Skeletal muscle tissue (tissue), 4 donors: ENCODE data around the gene SLC39A2. TPM values are rescaled to one million over a fixed set of nuclear protein-coding genes. Genes with fewer than 3 reads are reported as not detected.
"Not testable (repeated sequence)": the region's sequence is repeated elsewhere in the genome, so short reads cannot be mapped to it uniquely, and the experiment has no call there.

Experiments used
- H3K27ac ChIP-seq: one replicate; pipeline ENCODE4 v1.7.0; 2013; ENCODE audit warnings: mild to moderate bottlenecking, low read depth, low read length, inconsistent platforms
- H3K27me3 ChIP-seq, 3 donors: one replicate each; pipeline ENCODE4 v1.7.0; 2013; ENCODE audit warnings: low read length in 3 of 3; ENCODE audit not compliant: control insufficient read depth in 3 of 3, insufficient read depth in 3 of 3
- H3K36me3 ChIP-seq, 3 donors: one replicate each; pipeline ENCODE4 v1.7.0; 2013; ENCODE audit warnings: low read length in 3 of 3; ENCODE audit not compliant: control insufficient read depth in 3 of 3, insufficient read depth in 3 of 3
- H3K4me1 ChIP-seq, 3 donors: one replicate each; pipeline ENCODE4 v1.7.0; 2013; ENCODE audit warnings: low read length in 3 of 3, mild to moderate bottlenecking in 3 of 3; ENCODE audit not compliant: control insufficient read depth in 3 of 3, insufficient read depth in 3 of 3
- H3K4me3 ChIP-seq, 3 donors: one replicate each; pipeline ENCODE4 v1.7.0; 2013; ENCODE audit warnings: low read length in 3 of 3
- H3K9ac ChIP-seq, 3 donors: one replicate each; pipeline ENCODE4 v1.7.0; 2013; ENCODE audit warnings: low read length in 3 of 3, mild to moderate bottlenecking in 3 of 3, moderate library complexity in 2 of 3, low read depth in 1 of 3
- H3K9me3 ChIP-seq, 3 donors: one replicate each; pipeline ENCODE4 v1.7.0; 2013; ENCODE audit warnings: low read length in 3 of 3; ENCODE audit not compliant: control insufficient read depth in 3 of 3
- total RNA-seq: library from RNA; depleted of rRNA; stranded (reverse); fragments of >200 nt; gene quantifications from one replicate; pipeline ENCODE4 v1.2.3, GENCODE V29; 2014
- donor health status: Osteomylitis.

Gene SLC39A2, protein sequence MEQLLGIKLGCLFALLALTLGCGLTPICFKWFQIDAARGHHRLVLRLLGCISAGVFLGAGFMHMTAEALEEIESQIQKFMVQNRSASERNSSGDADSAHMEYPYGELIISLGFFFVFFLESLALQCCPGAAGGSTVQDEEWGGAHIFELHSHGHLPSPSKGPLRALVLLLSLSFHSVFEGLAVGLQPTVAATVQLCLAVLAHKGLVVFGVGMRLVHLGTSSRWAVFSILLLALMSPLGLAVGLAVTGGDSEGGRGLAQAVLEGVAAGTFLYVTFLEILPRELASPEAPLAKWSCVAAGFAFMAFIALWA
- not detected for total RNA-seq

DNA sequence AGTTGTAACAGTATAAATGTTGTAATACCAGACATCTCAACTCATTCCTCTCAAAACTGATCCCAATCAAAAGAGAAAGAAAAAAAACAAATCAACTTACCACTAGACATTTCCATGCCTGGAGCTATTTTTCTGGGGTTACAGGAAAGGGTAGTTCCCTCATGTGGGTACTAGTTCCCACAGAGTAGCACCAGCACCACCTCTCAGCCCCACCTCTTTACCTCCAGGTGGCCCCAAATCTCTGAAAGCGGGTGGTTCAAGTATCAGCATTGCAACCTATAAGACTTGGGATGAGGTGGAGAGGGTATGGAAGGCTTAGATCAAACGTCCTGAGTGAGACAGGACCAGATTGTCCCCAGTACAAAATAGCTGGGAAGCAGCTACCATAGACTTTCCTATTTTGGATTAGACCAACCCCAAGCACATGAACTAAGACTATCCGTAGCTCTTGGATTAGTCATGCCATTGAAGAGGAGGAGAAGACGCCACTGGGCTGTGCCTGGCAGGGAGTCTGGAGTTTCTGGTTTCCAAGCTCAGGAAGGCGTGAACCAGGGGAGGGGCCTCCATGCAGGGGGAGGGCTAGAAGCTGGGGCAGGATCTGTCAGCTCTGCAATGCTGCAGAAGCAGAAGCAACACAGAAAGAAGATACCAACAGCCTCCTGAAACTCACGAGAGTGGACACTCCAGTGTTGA lies at the start of gene SLC39A2:
Gene SLC39A2 (plus strand): TSS at position 620 of the 693 bp plus-strand sequence. CDS start 154 bp downstream, outside the sequence.
- H3K27me3 ChIP-seq: no peaks in the 10 kb centered on the region
- H3K27ac ChIP-seq: no peak within 1 kb of the TSS
- no peaks in the 10 kb centered on the region for H3K9me3 ChIP-seq
- no peak within 1 kb of the TSS for H3K4me3 ChIP-seq
- no peaks in the 10 kb centered on the region for H3K4me1 ChIP-seq
- H3K36me3 ChIP-seq: peaks cover 28 to 38% (median 36%) of the 10 kb centered on the region in 3 donors
- no peak within 1 kb of the TSS for H3K9ac ChIP-seq

DNA sequence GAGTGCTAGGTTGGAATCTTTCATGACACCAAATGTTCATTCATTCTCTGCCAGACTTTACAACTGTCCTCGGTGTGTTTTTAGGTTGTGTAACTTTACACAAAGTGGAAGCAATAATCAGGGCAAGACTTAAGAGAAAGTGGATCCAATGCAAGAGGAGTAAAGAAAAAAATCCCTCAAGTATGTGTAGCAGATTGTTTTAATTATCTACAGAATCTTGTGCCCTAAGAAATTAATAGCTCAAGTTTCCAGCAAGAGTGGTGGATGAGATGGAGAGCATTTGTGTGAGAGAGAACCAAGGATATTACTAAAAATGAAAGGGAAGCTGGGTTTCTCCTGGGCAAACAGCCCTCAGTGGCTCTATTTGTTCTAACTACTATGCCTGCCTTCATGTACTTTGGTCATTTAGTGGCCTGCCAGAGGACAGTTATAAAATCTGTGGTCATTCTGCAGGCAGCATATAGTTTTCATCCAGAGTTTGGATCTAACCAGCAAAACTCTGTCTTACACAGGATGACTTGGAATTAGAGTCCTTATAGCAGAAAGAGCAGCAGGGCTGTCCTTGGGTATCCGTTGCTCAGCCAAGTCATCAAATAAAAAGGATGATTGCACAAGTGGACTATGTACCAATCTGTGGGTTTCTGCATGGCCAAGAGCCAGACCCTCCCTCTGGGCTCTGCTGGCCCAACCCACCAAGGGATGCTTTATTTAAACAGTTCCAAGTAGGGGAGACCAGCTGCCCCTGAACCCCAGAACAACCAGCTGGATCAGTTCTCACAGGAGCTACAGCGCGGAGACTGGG lies 44.2 kb upstream of the SLC39A2 start, which contains the start of gene RNASE2:
Gene RNASE2 (plus strand): TSS at position 752 of the 802 bp plus-strand sequence. CDS start 285 bp downstream, outside the sequence.
- H3K36me3 ChIP-seq, H3K9ac ChIP-seq, H3K9me3 ChIP-seq, H3K4me3 ChIP-seq, H3K27ac ChIP-seq, H3K4me1 ChIP-seq: not testable (repeated sequence)
- H3K27me3 ChIP-seq: peaks cover 0 to 11% (median 6%) of the 10 kb centered on the region in 3 donors

DNA sequence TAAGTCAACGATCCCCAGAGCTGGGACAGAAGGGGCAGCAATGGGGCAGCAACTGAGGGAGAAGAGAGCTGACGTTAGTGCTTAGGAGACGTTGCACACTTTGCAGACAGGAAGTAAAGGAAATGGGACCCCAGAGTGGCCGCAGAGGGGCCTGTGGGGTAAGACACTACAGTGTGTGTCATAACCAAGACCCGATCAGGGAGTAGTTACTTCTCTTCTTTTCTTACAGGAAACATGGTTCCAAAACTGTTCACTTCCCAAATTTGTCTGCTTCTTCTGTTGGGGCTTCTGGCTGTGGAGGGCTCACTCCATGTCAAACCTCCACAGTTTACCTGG lies 43.6 kb upstream of the SLC39A2 start:
- not testable (repeated sequence) for H3K9me3 ChIP-seq, H3K4me3 ChIP-seq, H3K36me3 ChIP-seq, H3K4me1 ChIP-seq, H3K9ac ChIP-seq, H3K27ac ChIP-seq
- peaks cover 0 to 11% (median 7%) of the 10 kb centered on the region in 3 donors for H3K27me3 ChIP-seq

DNA sequence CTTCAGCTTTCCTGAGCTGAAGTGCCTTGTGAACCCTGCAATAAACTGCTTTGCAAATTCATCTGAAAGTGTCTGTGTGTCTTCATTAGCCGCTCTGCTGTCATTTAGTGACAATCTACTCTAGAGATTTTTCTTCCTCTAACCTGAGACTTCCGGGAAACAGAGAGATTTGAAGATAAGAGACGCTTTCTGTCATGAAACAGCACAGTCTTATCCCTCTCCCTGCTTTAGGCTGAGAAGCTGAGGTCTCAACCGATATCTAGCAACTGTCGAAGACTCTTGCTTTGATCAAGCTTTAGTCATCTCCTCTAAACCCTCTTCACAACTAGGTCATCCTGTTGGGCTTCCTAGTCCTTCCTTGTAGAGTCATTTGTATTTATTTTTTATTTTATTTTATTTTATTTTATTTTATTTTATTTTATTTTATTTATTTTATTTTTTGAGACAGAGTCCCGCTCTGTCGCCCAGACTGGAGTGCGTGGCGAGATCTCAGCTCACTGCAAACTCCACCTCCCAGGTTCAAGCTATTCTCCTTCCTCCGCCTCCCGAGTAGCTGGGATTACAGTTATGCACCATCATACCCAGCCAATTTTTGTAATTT lies 42.6 kb upstream of the SLC39A2 start:
- Histone ChIP-seq H3K27ac (no peak overlapping the region), H3K9me3 (no peaks in the 10 kb centered on the region), H3K4me1 (no peaks in the 10 kb centered on the region), H3K9ac (no peak overlapping the region), H3K27me3 (peaks cover 0 to 11% (median 7%) of the 10 kb centered on the region in 3 donors), H3K4me3 (no peak overlapping the region), H3K36me3 (no peaks in the 10 kb centered on the region)

DNA sequence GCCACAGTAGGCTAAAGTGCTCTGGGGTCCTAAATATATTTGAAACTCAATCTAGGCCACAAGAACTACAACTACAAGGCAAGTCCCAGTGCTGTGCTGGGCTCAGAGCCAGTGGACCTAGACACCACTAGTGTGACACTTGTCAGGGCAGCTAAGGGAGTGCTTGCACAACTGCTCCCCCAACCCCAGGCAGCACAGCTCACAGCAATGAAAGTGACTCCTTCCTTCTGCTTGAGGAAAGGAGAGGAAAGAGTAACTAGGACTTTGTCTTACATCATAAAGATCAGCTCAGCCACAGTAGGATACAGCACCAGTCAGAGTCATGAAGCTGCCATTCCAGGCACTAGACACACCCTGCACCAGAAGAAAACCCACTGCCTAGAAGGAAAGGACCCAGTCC lies 40.1 kb upstream of the SLC39A2 start:
- not testable (repeated sequence) for H3K36me3 ChIP-seq, H3K9me3 ChIP-seq, H3K27ac ChIP-seq, H3K9ac ChIP-seq, H3K4me3 ChIP-seq, H3K4me1 ChIP-seq
- H3K27me3 ChIP-seq: peaks cover 0 to 11% (median 7%) of the 10 kb centered on the region in 3 donors

DNA sequence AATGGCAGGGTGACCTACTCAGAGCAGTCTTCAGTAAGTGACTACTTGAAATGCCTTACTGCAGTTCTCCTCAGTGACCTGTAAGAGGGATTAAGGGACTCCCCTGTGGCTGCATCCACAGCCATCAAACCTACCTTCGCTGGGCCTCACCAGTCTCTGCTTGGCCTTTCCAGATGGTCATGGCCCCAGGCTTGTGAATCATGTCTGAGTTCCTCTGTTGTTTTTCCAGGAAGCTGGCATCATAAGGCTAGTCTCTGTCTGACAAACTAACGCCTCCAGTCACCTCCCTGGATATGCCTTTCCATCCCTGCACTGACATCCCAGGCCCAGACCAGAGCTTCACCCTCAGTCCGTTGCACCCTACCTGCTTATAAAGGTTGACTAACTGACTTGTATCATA lies 29.8 kb upstream of the SLC39A2 start:
- Histone ChIP-seq H3K27me3 (peaks cover 3 to 14% (median 7%) of the 10 kb centered on the region in 3 donors), H3K4me1 (peaks cover 7 to 13% (median 12%) of the 10 kb centered on the region in 3 donors), H3K9ac (no peak overlapping the region), H3K9me3 (no peaks in the 10 kb centered on the region), H3K4me3 (no peak overlapping the region), H3K36me3 (no peaks in the 10 kb centered on the region), H3K27ac (no peak overlapping the region)

DNA sequence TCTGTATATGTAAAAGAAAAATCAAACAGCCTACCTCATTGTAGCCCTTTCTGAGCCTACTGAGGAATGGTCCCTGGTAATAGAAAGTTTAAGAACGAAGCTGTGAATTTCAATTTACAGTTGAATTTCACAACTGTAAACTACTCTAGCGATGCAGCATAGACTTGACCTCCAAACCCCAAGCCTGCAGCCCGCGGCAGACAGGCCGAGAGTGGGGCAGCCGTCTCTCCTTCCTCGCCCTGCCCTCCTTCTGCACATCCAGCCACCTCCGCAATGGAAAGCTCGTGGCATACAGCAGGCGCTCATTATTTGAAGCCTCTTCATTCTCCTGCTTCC lies 28.5 kb upstream of the SLC39A2 start:
- no peak overlapping the region for H3K27ac ChIP-seq
- peaks cover 7 to 13% (median 12%) of the 10 kb centered on the region in 3 donors for H3K4me1 ChIP-seq
- H3K9me3 ChIP-seq: no peaks in the 10 kb centered on the region
- H3K9ac ChIP-seq: peak overlapping the region; percentile 23 to 76 (median 65)
- no peaks in the 10 kb centered on the region for H3K36me3 ChIP-seq
- peak overlapping the region; percentile 78 to 85 (median 85) for H3K4me3 ChIP-seq
- H3K27me3 ChIP-seq: peaks cover 3 to 8% (median 7%) of the 10 kb centered on the region in 3 donors

DNA sequence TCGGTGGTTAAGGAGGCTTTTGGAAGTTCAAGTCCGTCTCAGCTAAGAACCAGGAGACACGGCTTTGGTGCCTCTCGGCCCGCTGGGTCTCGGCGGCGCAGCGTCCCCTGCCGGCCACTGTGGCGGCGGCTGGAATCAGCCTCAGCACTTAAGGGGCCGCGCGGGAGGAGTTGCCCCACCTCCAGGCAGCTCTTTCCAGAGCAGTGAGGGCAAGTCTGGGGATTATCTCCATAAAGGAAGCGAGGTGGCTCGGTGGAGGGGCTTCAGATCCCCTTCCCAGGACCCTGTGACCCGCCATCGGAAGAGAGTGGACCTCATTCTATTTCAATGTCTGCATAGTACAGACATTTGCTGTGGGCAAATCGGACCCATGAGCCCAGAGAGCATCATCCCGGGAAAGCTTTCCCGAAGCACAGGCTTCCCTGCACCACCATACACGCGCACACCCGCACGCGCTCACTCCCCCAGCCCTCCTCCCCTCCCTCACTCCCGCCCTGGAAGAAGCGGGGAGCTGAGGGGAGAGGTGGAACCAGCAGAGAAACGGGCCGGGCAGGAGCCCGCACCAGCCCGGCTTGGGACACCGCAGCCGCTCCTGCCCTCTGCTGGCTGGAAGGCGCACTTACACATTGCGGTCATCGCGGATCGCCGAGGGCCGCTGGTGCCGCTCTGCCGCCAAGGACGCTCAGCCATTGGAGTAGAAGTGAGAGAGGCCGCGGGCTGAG lies 27.9 kb upstream of the SLC39A2 start:
- H3K9me3 ChIP-seq: no peaks in the 10 kb centered on the region
- peaks cover 7 to 13% (median 12%) of the 10 kb centered on the region in 3 donors for H3K4me1 ChIP-seq
- H3K27ac ChIP-seq: peak overlapping the region; percentile 36
- peaks cover 3 to 7% (median 5%) of the 10 kb centered on the region in 3 donors for H3K27me3 ChIP-seq
- no peaks in the 10 kb centered on the region for H3K36me3 ChIP-seq
- H3K4me3 ChIP-seq: peak overlapping the region; percentile 78 to 85 (median 85)
- H3K9ac ChIP-seq: peak overlapping the region; percentile 65 to 76 (median 75)

DNA sequence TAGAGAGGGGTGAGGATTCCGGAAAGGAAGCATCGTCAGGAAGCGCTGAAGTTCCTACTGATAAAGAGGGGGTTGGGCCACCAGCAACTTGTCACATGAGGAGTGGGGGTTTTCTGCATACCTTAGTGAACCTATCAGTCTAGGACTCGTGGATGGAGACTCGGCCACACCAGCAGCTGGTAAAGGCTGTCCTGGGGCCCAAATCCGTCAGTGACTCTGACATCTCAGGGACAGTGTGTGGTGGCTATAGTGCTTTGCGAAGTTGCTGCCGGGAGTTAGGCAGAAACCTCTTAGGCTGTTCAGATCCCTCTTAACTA lies 27.4 kb upstream of the SLC39A2 start:
- Histone ChIP-seq H3K27ac (no peak overlapping the region), H3K36me3 (no peaks in the 10 kb centered on the region), H3K4me3 (peak overlapping the region; percentile 25 to 85 (median 78)), H3K9me3 (no peaks in the 10 kb centered on the region), H3K9ac (peak overlapping the region; percentile 36 to 65 (median 52)), H3K4me1 (peaks cover 7 to 13% (median 12%) of the 10 kb centered on the region in 3 donors), H3K27me3 (peaks cover 3 to 7% (median 3%) of the 10 kb centered on the region in 3 donors)
